Body of pancreas (tissue), 4 donors: ENCODE measurements around the gene UBE2E2.

ENCODE experiments used
- POLR2A ChIP-seq, 3 donors: fragments of 450-650 bp; IDR thresholded peaks; one replicate each; pipeline ENCODE4 v1.6.1; 2016; ENCODE audit warnings: antibody characterized with exemption in 3 of 3, mild to moderate bottlenecking in 2 of 3
- TF ChIP-seq, protein P1 (sequence below), 7 experiments: fragments of 450-650 bp in 4 of 7; fragments of 200-600 bp in 3 of 7; sonication (generic) in 3 of 7; IDR thresholded peaks; one replicate each; pipeline ENCODE4 v1.5.1; 2016 to 2019; ENCODE audit warnings: antibody characterized with exemption in 7 of 7

DNA sequence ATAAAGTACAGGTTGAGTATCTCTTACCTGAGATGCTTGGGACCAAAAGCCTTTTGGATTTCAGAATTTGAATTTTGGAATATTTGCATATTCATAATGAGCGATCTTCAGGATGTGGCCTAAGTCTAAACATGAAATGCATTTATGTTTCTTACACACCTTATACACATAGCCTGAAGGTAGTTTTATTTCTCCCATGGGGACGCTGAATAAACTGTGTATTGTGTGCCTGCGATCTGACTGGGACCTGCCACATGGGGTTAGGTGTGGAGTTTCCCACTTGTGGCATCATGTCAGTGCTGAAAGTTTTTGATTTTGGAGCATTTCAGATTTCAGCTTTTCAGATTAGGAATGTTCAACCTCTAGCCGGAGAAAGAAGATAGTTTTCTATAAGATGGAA is 35.5 kb downstream of the UBE2E2 start:
- TF ChIP-seq, protein P1, sequence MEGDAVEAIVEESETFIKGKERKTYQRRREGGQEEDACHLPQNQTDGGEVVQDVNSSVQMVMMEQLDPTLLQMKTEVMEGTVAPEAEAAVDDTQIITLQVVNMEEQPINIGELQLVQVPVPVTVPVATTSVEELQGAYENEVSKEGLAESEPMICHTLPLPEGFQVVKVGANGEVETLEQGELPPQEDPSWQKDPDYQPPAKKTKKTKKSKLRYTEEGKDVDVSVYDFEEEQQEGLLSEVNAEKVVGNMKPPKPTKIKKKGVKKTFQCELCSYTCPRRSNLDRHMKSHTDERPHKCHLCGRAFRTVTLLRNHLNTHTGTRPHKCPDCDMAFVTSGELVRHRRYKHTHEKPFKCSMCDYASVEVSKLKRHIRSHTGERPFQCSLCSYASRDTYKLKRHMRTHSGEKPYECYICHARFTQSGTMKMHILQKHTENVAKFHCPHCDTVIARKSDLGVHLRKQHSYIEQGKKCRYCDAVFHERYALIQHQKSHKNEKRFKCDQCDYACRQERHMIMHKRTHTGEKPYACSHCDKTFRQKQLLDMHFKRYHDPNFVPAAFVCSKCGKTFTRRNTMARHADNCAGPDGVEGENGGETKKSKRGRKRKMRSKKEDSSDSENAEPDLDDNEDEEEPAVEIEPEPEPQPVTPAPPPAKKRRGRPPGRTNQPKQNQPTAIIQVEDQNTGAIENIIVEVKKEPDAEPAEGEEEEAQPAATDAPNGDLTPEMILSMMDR (IDR thresholded peaks at IDR 0.05): no peak
- TF ChIP-seq POLR2A (IDR thresholded peaks at IDR 0.05): no peak
